Psoas muscle (tissue), 8 donors: ENCODE measurements around the gene PRSS33. TPM values are rescaled to one million over a fixed set of nuclear protein-coding genes. Genes with fewer than 3 reads are reported as not detected.
A peak's percentile ranks its signal among the peaks of the same experiment; 100 is the strongest.

Experiments
- ATAC-seq, 4 donors: fragments of 200-7000 bp; cut with Tn5 transposase; one replicate each; pipeline ENCODE4 v1.9.1; 2020; ENCODE audit warnings: moderate library complexity in 3 of 4, mild to moderate bottlenecking in 2 of 4
- DNase-seq, 2 donors: peaks; one replicate each; pipeline ENCODE4 v3.0.0-alpha.2; 2020
- H3K27ac ChIP-seq: fragments of 200-600 bp; one replicate; pipeline ENCODE4 v1.8.0; 2022
- H3K27me3 ChIP-seq, 3 donors: fragments of 200-600 bp in 1 of 3; one replicate each; pipeline versions ENCODE4 v1.6.1 to v1.8.0; 2013 to 2022; ENCODE audit warnings: low read length in 2 of 3, mild to moderate bottlenecking in 2 of 3, moderate library complexity in 1 of 3; ENCODE audit not compliant: insufficient read depth in 3 of 3
- H3K36me3 ChIP-seq, 2 donors: fragments of 200-600 bp in 1 of 2; one replicate each; pipeline versions ENCODE4 v1.6.1 to v1.8.0; 2013 to 2022; ENCODE audit warnings: low read depth in 1 of 2, mild to moderate bottlenecking in 1 of 2, moderate library complexity in 1 of 2; ENCODE audit not compliant: insufficient read depth in 1 of 2
- H3K4me1 ChIP-seq: fragments of 200-600 bp; one replicate; pipeline ENCODE4 v1.8.0; 2022
- H3K4me3 ChIP-seq: fragments of 200-600 bp; one replicate; pipeline ENCODE4 v1.8.0; 2022; ENCODE audit warnings: mild to moderate bottlenecking
- H3K9me3 ChIP-seq: fragments of 200-600 bp; one replicate; pipeline ENCODE4 v1.8.0; 2022
- CTCF ChIP-seq: fragments of 200-600 bp; IDR thresholded peaks from one replicate; pipeline ENCODE4 v1.8.0; 2022; ENCODE audit warnings: antibody characterized with exemption
- WGBS, 3 donors: extraction: QIAGEN DNeasy Blood & Tissue Kit; methylation state at CpG; one replicate each; pipeline versions ENCODE4 v1.1.6 to v1.1.7; 2013; 5-methylcytosine and 5-hydroxymethylcytosine counted together
- intact Hi-C, 2 donors: fragments of 100-400 bp; cut with DNase I; formaldehyde crosslinking; loops; one replicate each; pipeline versions ENCODE4 v1.11.0 to v1.14.2; 2022
- polyA plus RNA-seq, 3 donors: library from polyadenylated mRNA; stranded (reverse); fragments of 200-250 nt; gene quantifications; one replicate each; pipeline ENCODE4 v1.2.3, GENCODE V29; 2013
- total RNA-seq, 4 donors: library from RNA; stranded (reverse); fragmentation: NEBNext Ultra II Directional in 2 of 4; extraction: Animal tissue kit (Norgen Biotek cat#: 25700) in 2 of 4; gene quantifications; one replicate each; pipeline versions ENCODE4 v1.2.1 to v1.2.4, GENCODE V29; 2021 to 2023
- donor health status: healthy with polysubstance abuse.
- donor health status: DM: no; HTN: no; CAD: no; lungs with moderate emphysema.
- donor health status: Bipolar disorder and iron deficiency.
- donor health status: healthy.
- donor health status: DM: yes; HTN: yes; CAD: no.
- donor health status: DM: no; HTN: no; CAD: no.
- donor health status: DM: no; HTN: no; CAD: no.
- donor health status: DM: yes; HTN: yes; CAD: no.

Gene PRSS33
- total and polyA plus RNA-seq, 7 donors, result not detected

GRCh38 chr16:2791174-2791573 lies 3.8 kb upstream of the PRSS33 start:
- WGBS, 3 donors, result 64 to 76% (median 69%) methylated on average over 8 of the region's 8 CpGs
- peaks cover 0 to 39% (median 14%) of the 10 kb centered on the region in 3 donors for H3K27me3 ChIP-seq

GRCh38 chr16:2790631-2791030 lies 3.3 kb upstream of the PRSS33 start:
- no peak for TF ChIP-seq CTCF
- no peaks in the 10 kb centered on the region for H3K4me1 ChIP-seq
- DNase-seq (no peak), ATAC-seq (no peak)
- no peaks in the 10 kb centered on the region for H3K9me3 ChIP-seq
- peaks cover 0 to 44% (median 19%) of the 10 kb centered on the region in 3 donors for H3K27me3 ChIP-seq
- WGBS, 3 donors, result 78 to 80% (median 79%) methylated on average over 5 of the region's 5 CpGs
- intact Hi-C loops, result no loop called here
- no peak overlapping the region for H3K27ac ChIP-seq
- no peak overlapping the region for H3K4me3 ChIP-seq
- H3K36me3 ChIP-seq, result no peaks in the 10 kb centered on the region

More at GRCh38 chr16:2791174-2791573, 3.8 kb upstream of the PRSS33 start:
- DNase-seq (peak in 1 of 2 donors; percentile 30), ATAC-seq (no peak)
- intact Hi-C loops, result no loop called here
- H3K27ac ChIP-seq, result no peak overlapping the region
- no peak for TF ChIP-seq CTCF
- no peaks in the 10 kb centered on the region for H3K36me3 ChIP-seq
- no peaks in the 10 kb centered on the region for H3K4me1 ChIP-seq
- no peaks in the 10 kb centered on the region for H3K9me3 ChIP-seq
- H3K4me3 ChIP-seq, result no peak overlapping the region

- intact Hi-C loops, result loop anchor here in 1 of 2 donors (5.0 kb wide), 1 partner anchor 74 kb away; no protein-coding TSS in a partner anchor
- no peaks in the 10 kb centered on the region for H3K9me3 ChIP-seq
- ATAC-seq, result no peak
- no peak overlapping the region for H3K4me3 ChIP-seq
- H3K36me3 ChIP-seq, result no peaks in the 10 kb centered on the region
- H3K4me1 ChIP-seq, result no peaks in the 10 kb centered on the region
- WGBS, 3 donors, result 22 to 46% (median 29%) methylated on average over 7 of the region's 7 CpGs
- TF ChIP-seq CTCF, result no peak
- H3K27ac ChIP-seq, result no peak overlapping the region
- no peak for DNase-seq
- peaks cover 0 to 56% (median 24%) of the 10 kb centered on the region in 3 donors for H3K27me3 ChIP-seq
Observed at GRCh38 chr16:2787961-2788360, 601 bp upstream of the PRSS33 start.

GRCh38 chr16:2786826-2787151 lies 571 bp downstream of the PRSS33 start:
- no peak overlapping the region for H3K27ac ChIP-seq
- no peaks in the 10 kb centered on the region for H3K9me3 ChIP-seq
- no peak for DNase-seq
- intact Hi-C loops, result loop anchor here in 1 of 2 donors (5.0 kb wide), 1 partner anchor 76 kb away; no protein-coding TSS in a partner anchor
- H3K4me3 ChIP-seq, result no peak overlapping the region
- H3K36me3 ChIP-seq, result no peaks in the 10 kb centered on the region
- TF ChIP-seq CTCF, result no peak
- WGBS, 3 donors, result 42 to 50% (median 44%) methylated on average over 2 to 3 of the region's 3 CpGs
- ATAC-seq, result no peak
- H3K27me3 ChIP-seq, result peaks cover 0 to 55% (median 24%) of the 10 kb centered on the region in 3 donors
- no peaks in the 10 kb centered on the region for H3K4me1 ChIP-seq
